ENCODE measurements around the gene ERBB4. TPM values are rescaled to one million over a fixed set of nuclear protein-coding genes. Genes with fewer than 3 reads are reported as not detected.

ERBB4 gene
- total RNA-seq, 2 experiments from 2014 or later: not detected

DNA sequence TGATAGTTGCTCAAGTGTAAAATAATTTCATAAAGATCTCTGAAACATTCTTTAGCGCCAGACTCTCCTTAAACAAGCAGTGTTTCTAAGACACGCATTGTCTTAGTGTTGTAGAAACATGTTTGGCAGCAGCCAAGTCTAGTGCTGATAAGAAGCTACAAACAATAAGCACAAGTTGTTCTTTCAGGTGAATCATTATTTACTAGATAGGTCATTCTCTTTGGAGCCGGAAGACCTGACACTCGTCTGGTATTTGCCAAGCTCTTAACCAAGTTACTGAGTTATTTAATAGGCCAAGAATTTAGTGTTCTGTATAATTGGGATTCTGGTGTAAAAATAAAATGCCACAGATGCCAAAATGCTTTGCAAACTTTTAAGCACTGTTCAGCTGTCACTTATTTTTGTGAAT lies 1130.1 kb downstream of the ERBB4 start:
- H3K4me3 Mint-ChIP-seq: no peak overlapping the region
- Histone ChIP-seq H3K9me3 (ENCODE audit: control insufficient read depth in 1 of 2, insufficient read depth in 1 of 2, low read length in 2 of 2) (no peaks in the 10 kb centered on the region), H3K4me1 (ENCODE audit: insufficient read depth, low read length) (no peaks in the 10 kb centered on the region), H3K27me3 (ENCODE audit: control insufficient read depth in 1 of 2, insufficient read depth in 2 of 2, low read length in 2 of 2) (no peaks in the 10 kb centered on the region), H3K27ac (ENCODE audit: low read depth in 1 of 2, low read length in 2 of 2) (no peak overlapping the region), H3K4me3 (ENCODE audit: low read length) (no peak overlapping the region), H3K36me3 (ENCODE audit: insufficient read depth, low read length) (no peaks in the 10 kb centered on the region)
- TF ChIP-seq, protein P1, sequence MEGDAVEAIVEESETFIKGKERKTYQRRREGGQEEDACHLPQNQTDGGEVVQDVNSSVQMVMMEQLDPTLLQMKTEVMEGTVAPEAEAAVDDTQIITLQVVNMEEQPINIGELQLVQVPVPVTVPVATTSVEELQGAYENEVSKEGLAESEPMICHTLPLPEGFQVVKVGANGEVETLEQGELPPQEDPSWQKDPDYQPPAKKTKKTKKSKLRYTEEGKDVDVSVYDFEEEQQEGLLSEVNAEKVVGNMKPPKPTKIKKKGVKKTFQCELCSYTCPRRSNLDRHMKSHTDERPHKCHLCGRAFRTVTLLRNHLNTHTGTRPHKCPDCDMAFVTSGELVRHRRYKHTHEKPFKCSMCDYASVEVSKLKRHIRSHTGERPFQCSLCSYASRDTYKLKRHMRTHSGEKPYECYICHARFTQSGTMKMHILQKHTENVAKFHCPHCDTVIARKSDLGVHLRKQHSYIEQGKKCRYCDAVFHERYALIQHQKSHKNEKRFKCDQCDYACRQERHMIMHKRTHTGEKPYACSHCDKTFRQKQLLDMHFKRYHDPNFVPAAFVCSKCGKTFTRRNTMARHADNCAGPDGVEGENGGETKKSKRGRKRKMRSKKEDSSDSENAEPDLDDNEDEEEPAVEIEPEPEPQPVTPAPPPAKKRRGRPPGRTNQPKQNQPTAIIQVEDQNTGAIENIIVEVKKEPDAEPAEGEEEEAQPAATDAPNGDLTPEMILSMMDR (IDR thresholded peaks at IDR 0.05): no peak
- no peaks in the 10 kb centered on the region for H3K36me3 Mint-ChIP-seq (ENCODE audit: low read depth)
- DNase-seq (no peak), ATAC-seq (ENCODE audit: poor library complexity) (no peak)
- intact Hi-C loops (cut with DNase I, micrococcal nuclease): no loop called here
- CTCF ChIA-PET: no interaction called here
- H3K4me1 Mint-ChIP-seq (ENCODE audit: low read depth): no peaks in the 10 kb centered on the region
- no peaks in the 10 kb centered on the region for H3K9me3 Mint-ChIP-seq
- no peaks in the 10 kb centered on the region for H3K27me3 Mint-ChIP-seq
- no peak overlapping the region for H3K27ac Mint-ChIP-seq
- POLR2A ChIA-PET: no interaction called here

DNA sequence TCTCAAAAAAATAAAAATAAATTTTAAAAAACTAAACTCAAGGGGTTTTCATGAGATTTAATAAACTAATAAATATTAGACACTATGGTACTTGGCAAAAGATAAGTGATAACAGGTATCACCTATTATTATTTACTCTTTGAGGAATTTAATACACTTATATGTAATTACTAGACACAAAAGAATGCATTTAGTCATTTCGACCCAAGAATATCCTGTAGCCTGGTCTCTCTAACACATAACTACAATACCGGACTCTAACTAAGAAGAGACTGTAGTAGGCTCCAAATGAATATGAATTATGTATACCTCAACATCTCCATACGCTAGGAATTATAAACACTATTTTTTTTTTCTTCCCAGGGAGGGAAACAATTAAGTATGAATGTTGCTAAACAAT lies 1131.5 kb downstream of the ERBB4 start:
- ChIA-PET CTCF (no interaction called here), POLR2A (no interaction called here)
- no peaks in the 10 kb centered on the region for H3K4me1 ChIP-seq (ENCODE audit: insufficient read depth, low read length)
- H3K9me3 ChIP-seq (ENCODE audit: control insufficient read depth in 1 of 2, insufficient read depth in 1 of 2, low read length in 2 of 2): no peaks in the 10 kb centered on the region
- no peaks in the 10 kb centered on the region for H3K36me3 ChIP-seq (ENCODE audit: insufficient read depth, low read length)
- ATAC-seq (ENCODE audit: poor library complexity) (no peak), DNase-seq (no peak)
- H3K4me1 Mint-ChIP-seq (ENCODE audit: low read depth): no peaks in the 10 kb centered on the region
- H3K36me3 Mint-ChIP-seq (ENCODE audit: low read depth): no peaks in the 10 kb centered on the region
- intact Hi-C loops (cut with DNase I, micrococcal nuclease): no loop called here
- no peak overlapping the region for H3K4me3 Mint-ChIP-seq
- H3K27ac Mint-ChIP-seq: no peak overlapping the region
- H3K27me3 ChIP-seq (ENCODE audit: control insufficient read depth in 1 of 2, insufficient read depth in 2 of 2, low read length in 2 of 2): no peaks in the 10 kb centered on the region
- no peak overlapping the region for H3K27ac ChIP-seq (ENCODE audit: low read depth in 1 of 2, low read length in 2 of 2)
- TF ChIP-seq, protein P1 (IDR thresholded peaks at IDR 0.05): no peak
- no peak overlapping the region for H3K4me3 ChIP-seq (ENCODE audit: low read length)
- no peaks in the 10 kb centered on the region for H3K9me3 Mint-ChIP-seq
- H3K27me3 Mint-ChIP-seq: no peaks in the 10 kb centered on the region

DNA sequence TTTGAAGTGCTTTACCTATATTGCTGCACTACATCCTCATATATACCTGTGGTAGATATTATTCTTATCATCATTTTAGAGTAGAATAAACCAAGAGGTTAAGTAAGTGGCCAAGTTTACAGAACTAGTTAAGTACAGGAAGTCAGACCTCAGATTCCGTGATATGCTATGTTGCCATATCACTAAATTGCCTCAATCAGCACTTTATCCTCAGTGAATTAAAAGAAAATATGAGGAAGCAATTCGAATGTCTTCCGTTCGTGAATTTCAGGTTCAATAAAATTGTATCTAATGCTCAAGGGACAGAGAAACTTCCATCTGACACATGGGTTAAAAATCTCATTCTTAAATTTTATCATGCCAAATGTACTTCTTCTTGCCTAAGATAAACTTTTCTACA lies 1133.6 kb downstream of the ERBB4 start:
- Mint-ChIP-seq H3K4me3 (no peak overlapping the region), H3K27ac (no peak overlapping the region), H3K9me3 (no peaks in the 10 kb centered on the region), H3K36me3 (ENCODE audit: low read depth) (no peaks in the 10 kb centered on the region), H3K27me3 (no peaks in the 10 kb centered on the region), H3K4me1 (ENCODE audit: low read depth) (no peaks in the 10 kb centered on the region)
- ChIA-PET CTCF (no interaction called here), POLR2A (no interaction called here)
- TF ChIP-seq, protein P1 (IDR thresholded peaks at IDR 0.05): no peak
- DNase-seq: no peak
- Histone ChIP-seq H3K4me1 (ENCODE audit: insufficient read depth, low read length) (no peaks in the 10 kb centered on the region), H3K36me3 (ENCODE audit: insufficient read depth, low read length) (no peaks in the 10 kb centered on the region), H3K9me3 (ENCODE audit: control insufficient read depth in 1 of 2, insufficient read depth in 1 of 2, low read length in 2 of 2) (no peaks in the 10 kb centered on the region), H3K4me3 (ENCODE audit: low read length) (no peak overlapping the region), H3K27me3 (ENCODE audit: control insufficient read depth in 1 of 2, insufficient read depth in 2 of 2, low read length in 2 of 2) (no peaks in the 10 kb centered on the region), H3K27ac (ENCODE audit: low read depth in 1 of 2, low read length in 2 of 2) (no peak overlapping the region)
- intact Hi-C loops (cut with DNase I, micrococcal nuclease): no loop called here
- ATAC-seq (ENCODE audit: poor library complexity): no peak

Measured in CD4-positive, alpha-beta T cell (primary cell).